ENCODE data around the gene TMEM258.

TMEM258 gene

DNA sequence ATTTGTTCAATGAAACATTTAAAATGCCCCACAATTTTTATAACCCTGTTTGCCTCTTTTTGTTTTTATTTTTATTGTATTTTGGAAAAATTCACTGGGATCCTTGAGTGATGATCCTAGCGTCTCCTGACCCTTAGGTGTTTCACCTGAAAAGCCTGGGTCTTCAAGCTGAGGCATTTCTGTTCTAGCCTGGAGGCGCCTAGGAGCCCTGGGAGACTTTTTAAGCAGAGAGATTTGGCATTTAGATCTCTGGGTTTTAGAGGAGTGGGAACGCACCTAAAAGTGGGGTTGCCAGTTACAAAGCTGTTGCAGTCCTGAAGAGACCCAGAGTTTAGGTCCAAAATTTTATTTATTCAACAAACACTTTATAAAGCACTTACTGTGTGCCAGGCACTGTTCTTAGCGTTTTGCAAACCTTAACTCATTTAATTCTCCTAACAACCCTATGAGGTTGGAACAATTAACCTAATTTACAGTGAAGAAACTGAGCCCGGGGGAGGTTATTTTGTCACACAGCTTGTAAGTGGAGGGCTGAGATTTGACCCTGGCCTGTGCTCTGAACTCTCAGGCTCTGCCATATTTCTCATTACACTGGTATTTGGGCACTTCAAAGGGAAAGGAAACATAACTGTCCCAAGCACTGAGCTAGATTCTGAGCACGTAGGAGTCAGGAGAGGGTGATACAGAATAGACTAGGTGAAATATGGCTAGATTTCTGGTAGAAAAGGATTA lies 25.2 kb upstream of the TMEM258 start:
- no peak for DNase-seq

- peak; percentile 87 for DNase-seq
Observed at GRCh38 chr11:61816736-61817455, 24.5 kb upstream of the TMEM258 start, which contains the start of gene FADS1. FADS1 (minus strand) TSS chr11:61817003; CDS start chr11:61816929, 74 bp downstream.

DNA sequence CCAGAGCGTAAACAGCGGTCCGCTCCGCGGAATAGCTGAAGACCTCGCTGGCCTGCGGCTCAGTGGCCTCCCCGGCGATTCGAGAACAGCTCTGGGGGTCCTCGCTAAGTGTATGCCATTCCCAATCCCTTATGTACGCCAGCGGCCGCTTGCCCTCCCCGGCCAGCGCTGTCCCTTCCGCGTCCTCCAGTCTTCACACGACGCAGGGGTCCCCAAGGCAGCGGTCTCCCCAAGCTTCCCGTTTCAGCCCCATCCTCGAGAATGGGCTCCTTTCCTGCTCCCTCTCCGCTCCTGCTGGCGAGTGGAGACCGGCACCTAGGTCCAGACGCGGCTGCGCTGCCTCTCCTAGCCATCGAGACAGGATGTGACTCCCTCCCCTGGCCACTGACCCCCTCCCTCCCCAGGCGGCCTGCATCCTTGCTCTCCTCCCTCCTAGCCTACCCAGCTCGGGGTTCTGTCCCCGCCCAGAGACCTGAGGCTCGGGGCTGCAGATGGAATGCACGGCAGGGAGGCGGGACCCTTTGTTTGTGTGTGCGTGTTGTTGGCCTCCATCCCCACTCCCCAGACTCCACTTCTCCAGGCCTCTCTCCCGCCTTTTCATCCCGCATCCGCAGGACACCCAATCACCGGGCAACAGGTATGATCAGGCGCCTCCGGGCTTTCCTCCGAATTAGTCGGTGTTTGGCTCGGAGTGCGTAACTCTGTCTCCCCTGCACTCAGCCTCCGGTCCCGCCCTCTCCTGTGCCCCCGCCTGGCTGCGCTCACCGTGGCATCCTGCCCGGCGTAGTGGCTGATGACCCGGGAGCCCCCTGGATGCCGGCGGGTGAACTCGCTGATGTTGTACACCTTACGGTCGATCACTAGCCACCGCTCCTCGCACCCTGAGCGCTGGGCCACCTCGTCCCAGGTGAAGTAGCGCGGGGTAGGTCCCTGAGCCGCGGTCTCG lies 23.7 kb upstream of the TMEM258 start:
- peak; percentile 81 for DNase-seq

GRCh38 chr11:61814958-61815789 lies 22.8 kb upstream of the TMEM258 start:
- peak; percentile 80 for DNase-seq

DNA sequence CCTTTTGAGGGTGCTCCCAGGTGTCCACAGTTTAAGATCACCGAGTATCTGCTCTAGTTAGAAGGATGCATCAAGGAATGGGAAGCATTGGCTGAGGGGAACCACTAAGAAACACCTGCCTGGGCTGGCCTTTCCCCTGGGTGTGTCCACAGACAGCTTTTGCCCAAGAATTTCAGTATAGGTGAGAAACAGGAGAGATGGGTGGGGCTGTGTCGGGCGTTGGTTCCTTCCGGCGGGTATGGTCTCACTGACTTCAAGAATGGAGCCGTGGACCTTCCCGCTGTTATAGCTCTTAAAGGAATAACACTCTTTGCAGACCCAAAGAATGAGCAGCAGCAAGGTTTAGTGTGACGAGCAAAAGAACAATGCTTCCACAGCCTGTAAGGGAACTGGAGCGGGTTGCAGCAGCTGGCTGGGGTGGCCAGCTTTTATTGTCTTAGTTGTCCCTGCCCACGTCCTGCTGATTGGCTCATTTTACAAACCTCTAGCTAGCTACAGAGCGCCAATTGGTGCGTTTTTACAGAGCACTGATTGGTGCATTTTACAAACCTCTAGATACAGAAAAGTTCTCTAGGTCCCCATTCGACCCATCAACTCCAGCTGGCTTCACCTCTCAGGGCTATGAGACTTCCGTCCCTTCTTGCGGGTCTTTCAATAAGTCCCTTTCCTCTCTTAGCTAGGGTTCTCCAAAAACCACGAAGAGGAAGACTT lies 22.0 kb upstream of the TMEM258 start:
- DNase-seq = no peak

- DNase-seq = no peak
Observed at GRCh38 chr11:61812736-61813411, 20.5 kb upstream of the TMEM258 start.

DNA sequence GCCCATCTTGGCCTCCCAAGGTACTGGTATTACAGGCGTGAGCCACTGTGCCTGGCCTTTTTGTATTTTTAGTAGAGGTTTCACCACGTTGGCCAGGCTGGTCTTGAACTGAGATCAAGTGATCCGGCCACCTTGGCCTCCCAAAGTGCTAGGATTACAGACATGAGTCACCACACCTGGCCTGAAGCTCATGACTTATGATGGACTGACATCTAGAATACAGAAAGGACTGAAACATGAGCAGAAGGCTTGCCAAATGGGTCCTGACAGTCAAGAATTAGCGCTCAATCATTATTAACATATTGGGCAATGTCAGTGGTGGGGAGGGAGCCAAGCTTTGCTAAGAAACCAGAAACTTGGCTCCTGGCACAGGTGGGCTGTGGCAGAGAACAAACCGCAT lies 19.4 kb upstream of the TMEM258 start:
- no peak for DNase-seq

GRCh38 chr11:61810671-61811175 lies 18.3 kb upstream of the TMEM258 start:
- DNase-seq = no peak

DNA sequence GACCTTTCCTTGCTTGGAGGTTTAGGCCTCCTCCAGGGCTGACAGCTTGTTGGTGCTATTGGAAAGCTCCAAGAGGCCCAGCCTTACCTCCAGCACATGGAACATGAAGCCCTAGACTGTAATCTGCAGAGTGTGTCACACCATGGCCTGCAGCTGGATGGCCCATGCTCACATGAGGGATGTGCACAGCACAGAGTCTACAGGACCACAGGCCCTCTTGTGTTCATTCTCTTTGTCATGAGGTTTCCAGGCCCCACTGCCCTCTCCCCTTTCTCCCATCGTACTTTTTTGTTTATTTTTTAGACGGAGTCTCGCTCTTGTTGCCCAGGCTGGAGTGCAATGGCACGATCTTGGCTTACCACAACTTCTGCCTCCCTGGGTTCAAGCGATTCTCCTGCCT lies 14.4 kb upstream of the TMEM258 start:
- no peak for DNase-seq

GRCh38 chr11:61805146-61805545 lies 12.7 kb upstream of the TMEM258 start:
- no peak for DNase-seq

DNA sequence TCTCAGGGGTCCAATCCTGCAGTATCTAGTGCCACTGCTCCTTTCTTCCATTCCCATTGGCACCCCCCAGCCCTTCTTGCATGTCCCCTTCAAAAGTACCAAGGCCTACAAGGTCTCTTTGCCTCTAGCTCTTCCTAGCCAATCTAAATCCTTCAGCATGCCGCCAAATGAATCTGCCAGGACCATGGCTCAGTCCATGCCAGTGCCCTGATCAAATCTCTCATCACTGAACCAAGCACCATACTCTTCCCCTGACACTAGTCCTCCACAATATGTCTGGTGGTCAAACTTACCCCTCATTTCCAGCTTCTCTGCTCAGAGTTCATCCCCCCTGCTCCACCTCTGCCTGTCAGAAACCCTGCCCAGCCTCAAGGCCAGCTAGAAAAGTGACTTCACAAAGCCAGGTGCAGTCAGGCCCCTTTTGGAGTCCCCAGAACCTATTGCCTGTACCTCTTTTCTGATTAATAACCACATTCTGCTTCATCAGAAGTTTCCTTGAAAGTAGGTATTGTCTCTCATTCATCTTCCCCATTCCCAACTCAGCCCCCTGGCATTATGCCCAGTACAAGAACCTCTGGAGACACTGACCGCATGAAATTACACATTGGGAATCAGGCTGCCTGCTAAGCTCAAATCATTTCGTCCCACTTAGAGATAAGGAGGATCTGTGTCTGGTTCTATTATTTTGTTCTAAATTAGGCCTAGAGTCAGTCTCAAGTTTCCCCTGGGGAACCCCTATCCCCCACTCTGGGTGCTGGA lies 11.7 kb upstream of the TMEM258 start:
- no peak for DNase-seq

- DNase-seq = no peak
Observed at GRCh38 chr11:61802605-61803004, 10.2 kb upstream of the TMEM258 start.

GRCh38 chr11:61800331-61801281 lies 8.2 kb upstream of the TMEM258 start:
- no peak for DNase-seq

GRCh38 chr11:61799665-61800284 lies 7.4 kb upstream of the TMEM258 start:
- no peak for DNase-seq

GRCh38 chr11:61797263-61797944 lies 5.0 kb upstream of the TMEM258 start:
- DNase-seq = peak; percentile 76

DNA sequence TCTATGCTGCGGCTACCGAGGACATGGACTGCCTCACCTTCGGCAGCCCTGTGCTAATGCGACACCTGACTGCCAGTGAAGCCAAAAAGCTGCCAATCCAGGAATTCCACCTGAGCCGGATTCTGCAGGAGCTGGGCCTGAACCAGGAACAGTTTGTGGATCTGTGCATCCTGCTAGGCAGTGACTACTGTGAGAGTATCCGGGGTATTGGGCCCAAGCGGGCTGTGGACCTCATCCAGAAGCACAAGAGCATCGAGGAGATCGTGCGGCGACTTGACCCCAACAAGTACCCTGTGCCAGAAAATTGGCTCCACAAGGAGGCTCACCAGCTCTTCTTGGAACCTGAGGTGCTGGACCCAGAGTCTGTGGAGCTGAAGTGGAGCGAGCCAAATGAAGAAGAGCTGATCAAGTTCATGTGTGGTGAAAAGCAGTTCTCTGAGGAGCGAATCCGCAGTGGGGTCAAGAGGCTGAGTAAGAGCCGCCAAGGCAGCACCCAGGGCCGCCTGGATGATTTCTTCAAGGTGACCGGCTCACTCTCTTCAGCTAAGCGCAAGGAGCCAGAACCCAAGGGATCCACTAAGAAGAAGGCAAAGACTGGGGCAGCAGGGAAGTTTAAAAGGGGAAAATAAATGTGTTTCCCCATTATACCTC lies 3.6 kb upstream of the TMEM258 start:
- no peak for DNase-seq

DNA sequence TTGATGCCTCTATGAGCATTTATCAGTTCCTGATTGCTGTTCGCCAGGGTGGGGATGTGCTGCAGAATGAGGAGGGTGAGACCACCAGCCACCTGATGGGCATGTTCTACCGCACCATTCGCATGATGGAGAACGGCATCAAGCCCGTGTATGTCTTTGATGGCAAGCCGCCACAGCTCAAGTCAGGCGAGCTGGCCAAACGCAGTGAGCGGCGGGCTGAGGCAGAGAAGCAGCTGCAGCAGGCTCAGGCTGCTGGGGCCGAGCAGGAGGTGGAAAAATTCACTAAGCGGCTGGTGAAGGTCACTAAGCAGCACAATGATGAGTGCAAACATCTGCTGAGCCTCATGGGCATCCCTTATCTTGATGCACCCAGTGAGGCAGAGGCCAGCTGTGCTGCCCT lies 3.1 kb upstream of the TMEM258 start:
- DNase-seq = no peak
